ENCODE results near the gene SLC39A11. TPM values are rescaled to one million over a fixed set of nuclear protein-coding genes. Genes with fewer than 3 reads are reported as not detected.

The SLC39A11 gene
- total and polyA plus RNA-seq, 2 of the 13 experiments (the other 11 are each of a cell fraction or from before 2014, with no cell fraction given) = 17.2 to 31.5 TPM

GRCh38 chr17:72657467-72658317 lies 434.8 kb downstream of the SLC39A11 start:
- H3K27me3 ChIP-seq (ENCODE audit: control insufficient read depth in 1 of 2, insufficient read depth in 2 of 2, low read length in 2 of 2) = no peaks in the 10 kb centered on the region
- ChIA-PET CTCF (ENCODE audit: low intra/inter-chr PET ratio, low total read pairs) (interaction anchor here (0.9 to 1.2 kb wide), 2 partner anchors 97 to 98 kb away, joined by 3 read pairs; no protein-coding TSS in a partner anchor), POLR2A (interaction anchor here (0.8 kb wide), 1 partner anchor 9 kb away, joined by 3 read pairs; no protein-coding TSS in a partner anchor)
- H3K4me3 ChIP-seq (replicated peaks in 1 of 3; ENCODE audit: insufficient read depth in 1 of 3, low read depth in 2 of 3, low read length in 3 of 3) = no peak overlapping the region
- H2AFZ ChIP-seq (ENCODE audit: low read length) = no peak overlapping the region
- BruUV-seq (replicated peaks) = no TSS peak
- no peak overlapping the region for H3K4me2 ChIP-seq (ENCODE audit: low read depth, low read length)
- peaks cover 42% of the 10 kb centered on the region for H3K4me1 ChIP-seq (ENCODE audit: insufficient read depth, low read length)
- DNase-seq (ENCODE audit: low spot score) = peak; percentile 41
- no peak overlapping the region for H3K27ac ChIP-seq (ENCODE audit: extremely low read length, insufficient read depth, low read length)
- no peaks in the 10 kb centered on the region for H3K9me3 ChIP-seq (ENCODE audit: low read length)
- no peak overlapping the region for H3K9ac ChIP-seq (ENCODE audit: insufficient read depth, low read depth, low read length)
- WGBS (ENCODE audit: low lambda C conversion rate) = 80% methylated on average over 9 of the region's 9 CpGs
- ATAC-seq = peak; percentile 18; the same call in 1 of the 3 replicates
- FAIRE-seq = no peak
- intact Hi-C loops (cut with micrococcal nuclease; ENCODE audit: unreplicated experiment) = loop anchor here (1.0 kb wide), 1 partner anchor 97 kb away; no protein-coding TSS in a partner anchor
- no peaks in the 10 kb centered on the region for H3K79me2 ChIP-seq (ENCODE audit: insufficient read depth, low read length)
- H4K20me1 ChIP-seq (ENCODE audit: insufficient read depth, low read length) = no peaks in the 10 kb centered on the region
- in situ Hi-C loops (cut with HindIII; ENCODE audit: extremely low pct_ligation_motif_present, low pct_unique_long_range_greater_than_20kb) = loop anchor here (5.0 kb wide), 1 partner anchor 95 kb away; no protein-coding TSS in a partner anchor
- H3K36me3 ChIP-seq (replicated peaks in 1 of 2; ENCODE audit: control insufficient read depth in 1 of 2, insufficient read depth in 2 of 2, low read length in 2 of 2) = no peaks in the 10 kb centered on the region
- TF ChIP-seq, protein P1, sequence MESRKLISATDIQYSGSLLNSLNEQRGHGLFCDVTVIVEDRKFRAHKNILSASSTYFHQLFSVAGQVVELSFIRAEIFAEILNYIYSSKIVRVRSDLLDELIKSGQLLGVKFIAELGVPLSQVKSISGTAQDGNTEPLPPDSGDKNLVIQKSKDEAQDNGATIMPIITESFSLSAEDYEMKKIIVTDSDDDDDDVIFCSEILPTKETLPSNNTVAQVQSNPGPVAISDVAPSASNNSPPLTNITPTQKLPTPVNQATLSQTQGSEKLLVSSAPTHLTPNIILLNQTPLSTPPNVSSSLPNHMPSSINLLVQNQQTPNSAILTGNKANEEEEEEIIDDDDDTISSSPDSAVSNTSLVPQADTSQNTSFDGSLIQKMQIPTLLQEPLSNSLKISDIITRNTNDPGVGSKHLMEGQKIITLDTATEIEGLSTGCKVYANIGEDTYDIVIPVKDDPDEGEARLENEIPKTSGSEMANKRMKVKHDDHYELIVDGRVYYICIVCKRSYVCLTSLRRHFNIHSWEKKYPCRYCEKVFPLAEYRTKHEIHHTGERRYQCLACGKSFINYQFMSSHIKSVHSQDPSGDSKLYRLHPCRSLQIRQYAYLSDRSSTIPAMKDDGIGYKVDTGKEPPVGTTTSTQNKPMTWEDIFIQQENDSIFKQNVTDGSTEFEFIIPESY (CRISPR knock-in tag; IDR thresholded peaks at IDR 0.05) = peak; percentile 39; the same call in 1 of the 2 replicates
- no peak for TF ChIP-seq MLLT10 (CRISPR knock-in tag; IDR thresholded peaks at IDR 0.05)
- TF ChIP-seq POGZ (CRISPR knock-in tag; IDR thresholded peaks at IDR 0.05) = no peak
- TF ChIP-seq, protein P2, sequence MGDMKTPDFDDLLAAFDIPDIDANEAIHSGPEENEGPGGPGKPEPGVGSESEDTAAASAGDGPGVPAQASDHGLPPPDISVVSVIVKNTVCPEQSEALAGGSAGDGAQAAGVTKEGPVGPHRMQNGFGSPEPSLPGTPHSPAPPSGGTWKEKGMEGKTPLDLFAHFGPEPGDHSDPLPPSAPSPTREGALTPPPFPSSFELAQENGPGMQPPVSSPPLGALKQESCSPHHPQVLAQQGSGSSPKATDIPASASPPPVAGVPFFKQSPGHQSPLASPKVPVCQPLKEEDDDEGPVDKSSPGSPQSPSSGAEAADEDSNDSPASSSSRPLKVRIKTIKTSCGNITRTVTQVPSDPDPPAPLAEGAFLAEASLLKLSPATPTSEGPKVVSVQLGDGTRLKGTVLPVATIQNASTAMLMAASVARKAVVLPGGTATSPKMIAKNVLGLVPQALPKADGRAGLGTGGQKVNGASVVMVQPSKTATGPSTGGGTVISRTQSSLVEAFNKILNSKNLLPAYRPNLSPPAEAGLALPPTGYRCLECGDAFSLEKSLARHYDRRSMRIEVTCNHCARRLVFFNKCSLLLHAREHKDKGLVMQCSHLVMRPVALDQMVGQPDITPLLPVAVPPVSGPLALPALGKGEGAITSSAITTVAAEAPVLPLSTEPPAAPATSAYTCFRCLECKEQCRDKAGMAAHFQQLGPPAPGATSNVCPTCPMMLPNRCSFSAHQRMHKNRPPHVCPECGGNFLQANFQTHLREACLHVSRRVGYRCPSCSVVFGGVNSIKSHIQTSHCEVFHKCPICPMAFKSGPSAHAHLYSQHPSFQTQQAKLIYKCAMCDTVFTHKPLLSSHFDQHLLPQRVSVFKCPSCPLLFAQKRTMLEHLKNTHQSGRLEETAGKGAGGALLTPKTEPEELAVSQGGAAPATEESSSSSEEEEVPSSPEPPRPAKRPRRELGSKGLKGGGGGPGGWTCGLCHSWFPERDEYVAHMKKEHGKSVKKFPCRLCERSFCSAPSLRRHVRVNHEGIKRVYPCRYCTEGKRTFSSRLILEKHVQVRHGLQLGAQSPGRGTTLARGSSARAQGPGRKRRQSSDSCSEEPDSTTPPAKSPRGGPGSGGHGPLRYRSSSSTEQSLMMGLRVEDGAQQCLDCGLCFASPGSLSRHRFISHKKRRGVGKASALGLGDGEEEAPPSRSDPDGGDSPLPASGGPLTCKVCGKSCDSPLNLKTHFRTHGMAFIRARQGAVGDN (CRISPR knock-in tag; IDR thresholded peaks at IDR 0.05) = 0 out of 2 replicates have a peak, but pooled peaks have one; percentile 9
- 0 out of 2 replicates have a peak, but pooled peaks have one; percentile 55 for TF ChIP-seq HNRNPL (IDR thresholded peaks at IDR 0.05; ENCODE audit: low read depth, low read length)
- no peak for TF ChIP-seq ZNF800 (CRISPR knock-in tag; IDR thresholded peaks at IDR 0.05)
- TF ChIP-seq STAG1 (CRISPR knock-in tag; IDR thresholded peaks at IDR 0.05) = peak; percentile 70
- TF ChIP-seq SMC3 (IDR thresholded peaks at IDR 0.05; ENCODE audit: low read length) = peak; percentile 50; the same call in 1 of the 2 replicates
- peak; percentile 49; the same call in 1 of the 2 replicates for TF ChIP-seq RAD21 (CRISPR knock-in tag; IDR thresholded peaks at IDR 0.05)
- TF ChIP-seq, protein P3, sequence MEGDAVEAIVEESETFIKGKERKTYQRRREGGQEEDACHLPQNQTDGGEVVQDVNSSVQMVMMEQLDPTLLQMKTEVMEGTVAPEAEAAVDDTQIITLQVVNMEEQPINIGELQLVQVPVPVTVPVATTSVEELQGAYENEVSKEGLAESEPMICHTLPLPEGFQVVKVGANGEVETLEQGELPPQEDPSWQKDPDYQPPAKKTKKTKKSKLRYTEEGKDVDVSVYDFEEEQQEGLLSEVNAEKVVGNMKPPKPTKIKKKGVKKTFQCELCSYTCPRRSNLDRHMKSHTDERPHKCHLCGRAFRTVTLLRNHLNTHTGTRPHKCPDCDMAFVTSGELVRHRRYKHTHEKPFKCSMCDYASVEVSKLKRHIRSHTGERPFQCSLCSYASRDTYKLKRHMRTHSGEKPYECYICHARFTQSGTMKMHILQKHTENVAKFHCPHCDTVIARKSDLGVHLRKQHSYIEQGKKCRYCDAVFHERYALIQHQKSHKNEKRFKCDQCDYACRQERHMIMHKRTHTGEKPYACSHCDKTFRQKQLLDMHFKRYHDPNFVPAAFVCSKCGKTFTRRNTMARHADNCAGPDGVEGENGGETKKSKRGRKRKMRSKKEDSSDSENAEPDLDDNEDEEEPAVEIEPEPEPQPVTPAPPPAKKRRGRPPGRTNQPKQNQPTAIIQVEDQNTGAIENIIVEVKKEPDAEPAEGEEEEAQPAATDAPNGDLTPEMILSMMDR (CRISPR knock-in tag; IDR thresholded peaks at IDR 0.05) = peak; percentile 56
- TF ChIP-seq MEIS2 (CRISPR knock-in tag; IDR thresholded peaks at IDR 0.05) = no peak
- TF ChIP-seq ZNF430 (CRISPR knock-in tag; IDR thresholded peaks at IDR 0.05) = no peak

All from HepG2 (cell line).